Measurements from ENCODE around the gene CCDC27. TPM values are rescaled to one million over a fixed set of nuclear protein-coding genes. Genes with fewer than 3 reads are reported as not detected.
A peak's percentile ranks its signal among the peaks of the same experiment; 100 is the strongest.
"Not testable (repeated sequence)": the region's sequence is repeated elsewhere in the genome, so short reads cannot be mapped to it uniquely, and the experiment has no call there.

Gene CCDC27
- total RNA-seq, 1 experiment from 2014 or later, result not detected

DNA sequence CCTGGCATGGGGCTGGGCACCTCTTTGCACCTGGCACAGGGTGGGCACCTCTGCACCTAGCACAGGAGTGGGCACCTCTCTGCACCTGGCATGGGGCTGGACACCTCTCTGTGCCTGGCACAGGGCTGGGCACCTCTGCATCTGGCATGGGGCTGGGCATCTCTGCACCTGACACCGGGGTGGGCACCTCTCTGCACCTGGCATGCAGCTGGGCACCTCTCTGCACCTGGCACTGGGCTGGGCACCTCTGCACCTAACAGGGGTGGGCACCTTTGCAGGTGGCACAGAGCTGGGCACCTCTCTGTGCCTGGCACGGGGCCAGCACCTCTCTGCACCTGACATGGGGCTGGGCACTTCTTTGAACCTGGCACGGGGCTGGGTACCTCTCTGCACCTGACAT lies 29.4 kb upstream of the CCDC27 start:
- DNase-seq (ENCODE audit: low read depth, low spot score) (no peak), ATAC-seq (no peak)
- peaks cover 6% of the 10 kb centered on the region for H3K4me1 ChIP-seq (ENCODE audit: control insufficient read depth, insufficient read depth, low read length)
- no peaks in the 10 kb centered on the region for H3K36me3 ChIP-seq (ENCODE audit: control insufficient read depth, insufficient read depth, low read length)
- TF ChIP-seq REST (IDR thresholded peaks at IDR 0.05; ENCODE audit: insufficient read depth in 1 of 2, low read depth in 2 of 2, low read length in 1 of 2), result no peak
- TF ChIP-seq POLR2AphosphoS5 (IDR thresholded peaks at IDR 0.05; ENCODE audit: low read depth, low read length), result no peak
- TF ChIP-seq SIN3A (IDR thresholded peaks at IDR 0.05; ENCODE audit: borderline replicate concordance, insufficient read depth, low read depth, low read length), result no peak
- no peak for TF ChIP-seq TCF7L2 (IDR thresholded peaks at IDR 0.05; ENCODE audit: low read depth, low read length)
- TF ChIP-seq, protein P1, sequence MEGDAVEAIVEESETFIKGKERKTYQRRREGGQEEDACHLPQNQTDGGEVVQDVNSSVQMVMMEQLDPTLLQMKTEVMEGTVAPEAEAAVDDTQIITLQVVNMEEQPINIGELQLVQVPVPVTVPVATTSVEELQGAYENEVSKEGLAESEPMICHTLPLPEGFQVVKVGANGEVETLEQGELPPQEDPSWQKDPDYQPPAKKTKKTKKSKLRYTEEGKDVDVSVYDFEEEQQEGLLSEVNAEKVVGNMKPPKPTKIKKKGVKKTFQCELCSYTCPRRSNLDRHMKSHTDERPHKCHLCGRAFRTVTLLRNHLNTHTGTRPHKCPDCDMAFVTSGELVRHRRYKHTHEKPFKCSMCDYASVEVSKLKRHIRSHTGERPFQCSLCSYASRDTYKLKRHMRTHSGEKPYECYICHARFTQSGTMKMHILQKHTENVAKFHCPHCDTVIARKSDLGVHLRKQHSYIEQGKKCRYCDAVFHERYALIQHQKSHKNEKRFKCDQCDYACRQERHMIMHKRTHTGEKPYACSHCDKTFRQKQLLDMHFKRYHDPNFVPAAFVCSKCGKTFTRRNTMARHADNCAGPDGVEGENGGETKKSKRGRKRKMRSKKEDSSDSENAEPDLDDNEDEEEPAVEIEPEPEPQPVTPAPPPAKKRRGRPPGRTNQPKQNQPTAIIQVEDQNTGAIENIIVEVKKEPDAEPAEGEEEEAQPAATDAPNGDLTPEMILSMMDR (IDR thresholded peaks at IDR 0.05), result no peak
- CTCF ChIA-PET, result interaction anchor here (0.7 kb wide), 2 partner anchors 20 to 624 kb away, joined by 4 to 6 read pairs; no protein-coding TSS in a partner anchor
- in situ Hi-C loops (cut with HindIII; ENCODE audit: low pct_unique_long_range_greater_than_20kb, low sequenced_read_pairs) (no loop called here), intact Hi-C loops (cut with micrococcal nuclease; ENCODE audit: unreplicated experiment) (loop anchor here (10.0 kb wide), 2 partner anchors 68 to 98 kb away; partner anchors contain the start of genes TP73, TPRG1L and WRAP73)
- POLR2A ChIA-PET, result no interaction called here
- H3K4me3 ChIP-seq (ENCODE audit: low read depth in 2 of 2, low read length in 2 of 2), result no peak overlapping the region
- H3K9me3 ChIP-seq (ENCODE audit: control insufficient read depth, insufficient read depth, low read depth, low read length), result no peaks in the 10 kb centered on the region
- no peak overlapping the region for H3K27ac ChIP-seq (ENCODE audit: low read length)
- H3K27me3 ChIP-seq (ENCODE audit: control insufficient read depth, insufficient read depth, low read length), result no peaks in the 10 kb centered on the region
- no TSS peak for BruUV-seq (replicated peaks)

DNA sequence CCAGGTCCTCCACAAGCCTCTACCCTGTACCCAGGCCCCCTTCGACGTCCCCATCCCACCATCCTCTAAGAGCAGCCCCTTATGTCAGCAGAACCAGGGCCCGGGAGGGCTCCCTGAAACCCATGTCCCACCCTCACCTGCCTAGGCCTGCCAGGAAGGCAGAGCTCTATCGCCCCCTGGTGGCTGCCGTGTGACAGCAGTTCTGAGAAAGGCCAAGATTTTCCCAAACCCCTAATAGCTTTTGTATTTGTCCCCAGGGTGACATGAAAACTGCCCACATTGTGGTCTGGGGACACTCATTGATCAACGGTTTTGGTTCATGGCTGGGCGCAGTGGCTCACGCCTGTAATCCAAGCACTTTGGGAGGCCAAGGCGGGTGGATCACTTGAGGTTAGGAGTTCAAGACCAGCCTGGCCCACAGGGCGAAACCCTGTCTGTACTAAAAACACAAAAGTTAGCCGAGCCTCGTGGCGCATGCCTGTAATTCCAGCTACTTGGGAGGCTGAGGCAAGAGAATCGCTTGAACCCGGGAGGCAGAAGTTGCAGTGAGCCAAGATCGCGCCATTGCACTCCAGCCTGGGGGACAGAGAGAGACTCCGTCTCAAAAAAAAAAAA lies 27.7 kb upstream of the CCDC27 start:
- in situ Hi-C loops (cut with HindIII; ENCODE audit: low pct_unique_long_range_greater_than_20kb, low sequenced_read_pairs); H3K27ac ChIP-seq (ENCODE audit: low read length); BruUV-seq (replicated peaks); POLR2A ChIA-PET; H3K4me3 ChIP-seq (ENCODE audit: low read depth in 2 of 2, low read length in 2 of 2); H3K27me3 ChIP-seq (ENCODE audit: control insufficient read depth, insufficient read depth, low read length); H3K36me3 ChIP-seq (ENCODE audit: control insufficient read depth, insufficient read depth, low read length); H3K9me3 ChIP-seq (ENCODE audit: control insufficient read depth, insufficient read depth, low read depth, low read length); H3K4me1 ChIP-seq (ENCODE audit: control insufficient read depth, insufficient read depth, low read length): not testable (repeated sequence)
- DNase-seq (ENCODE audit: low read depth, low spot score), result peak; percentile 52
- TF ChIP-seq, protein P1 (IDR thresholded peaks at IDR 0.05), result peak; percentile 98
- peak; percentile 56 for ATAC-seq
- intact Hi-C loops (cut with micrococcal nuclease; ENCODE audit: unreplicated experiment), result loop anchor here (1.0 to 10.0 kb wide), 3 partner anchors 29 to 100 kb away; partner anchors contain the start of genes TP73, TPRG1L and WRAP73
- CTCF ChIA-PET, result interaction anchor here (0.6 to 1.5 kb wide), 11 partner anchors 9 to 136 kb away, joined by 3 to 13 read pairs (median 5); no protein-coding TSS in a partner anchor
